H9 (cell line): ENCODE data around the gene LRPPRC. TPM values are rescaled to one million over a fixed set of nuclear protein-coding genes. Genes with fewer than 3 reads are reported as not detected.

Source experiments
- DNase-seq: peaks from one replicate; pipeline ENCODE4 v3.0.0-alpha.2; 2017
- H2AFZ ChIP-seq: one replicate; pipeline ENCODE4 v1.6.1; 2013; ENCODE audit warnings: mild to moderate bottlenecking, low read length, control low read depth, moderate library complexity
- H2AK5ac ChIP-seq: 2 replicates; pipeline ENCODE4 v1.6.1; 2013; ENCODE audit warnings: low read length, control low read depth, mixed read lengths; ENCODE audit not compliant: insufficient read length
- H2BK120ac ChIP-seq: one replicate; pipeline ENCODE4 v1.6.1; 2013; ENCODE audit warnings: low read depth, mild to moderate bottlenecking, low read length, control low read depth, inconsistent platforms; ENCODE audit not compliant: poor library complexity, severe bottlenecking
- H2BK12ac ChIP-seq: 2 replicates; pipeline ENCODE4 v1.6.1; 2013; ENCODE audit warnings: low read length, control low read depth, mixed read lengths, low read depth; ENCODE audit not compliant: insufficient read length
- H2BK15ac ChIP-seq: 2 replicates; pipeline ENCODE4 v1.6.1; 2013; ENCODE audit warnings: low read depth, low read length, control low read depth
- H2BK20ac ChIP-seq: one replicate; pipeline ENCODE4 v1.6.1; 2013; ENCODE audit warnings: low read depth, mild to moderate bottlenecking, low read length, control low read depth, inconsistent platforms; ENCODE audit not compliant: poor library complexity, severe bottlenecking
- H2BK5ac ChIP-seq: 2 replicates; pipeline ENCODE4 v1.6.1; 2013; ENCODE audit warnings: low read length, control low read depth, mixed read lengths; ENCODE audit not compliant: insufficient read length
- H3K14ac ChIP-seq: 2 replicates; pipeline ENCODE4 v1.6.1; 2013; ENCODE audit warnings: low read length, control low read depth; ENCODE audit not compliant: insufficient read depth
- H3K18ac ChIP-seq: 2 replicates; pipeline ENCODE4 v1.6.1; 2013; ENCODE audit warnings: low read depth, mild to moderate bottlenecking, mixed read lengths, low read length, control low read depth; ENCODE audit not compliant: insufficient read length
- H3K23ac ChIP-seq: 2 replicates; pipeline ENCODE4 v1.6.1; 2013; ENCODE audit warnings: low read length, control low read depth, mixed read lengths, low read depth; ENCODE audit not compliant: insufficient read length
- H3K23me2 ChIP-seq: 2 replicates; pipeline ENCODE4 v1.6.1; 2013; ENCODE audit warnings: low read depth, mild to moderate bottlenecking, mixed read lengths, low read length, control low read depth; ENCODE audit not compliant: insufficient read length, poor library complexity, severe bottlenecking
- H3K27ac ChIP-seq: 2 replicates; pipeline ENCODE4 v1.5.1; 2013; ENCODE audit warnings: low read length, control low read depth, mixed read lengths, low read depth; ENCODE audit not compliant: insufficient read length
- H3K27me3 ChIP-seq: 2 replicates; pipeline ENCODE4 v1.6.1; 2013; ENCODE audit warnings: low read length, control low read depth, inconsistent platforms; ENCODE audit not compliant: insufficient read depth
- H3K4ac ChIP-seq: 2 replicates; pipeline ENCODE4 v1.6.1; 2013; ENCODE audit warnings: low read depth, mild to moderate bottlenecking, control low read depth, inconsistent platforms, low read length, moderate library complexity
- H3K4me1 ChIP-seq: 2 replicates; pipeline ENCODE4 v1.6.1; 2013; ENCODE audit warnings: low read length, control low read depth, inconsistent platforms; ENCODE audit not compliant: insufficient read depth
- H3K4me2 ChIP-seq: 2 replicates; pipeline ENCODE4 v1.6.1; 2013; ENCODE audit warnings: low read length, control low read depth, mixed read lengths; ENCODE audit not compliant: insufficient read length, insufficient read depth
- H3K56ac ChIP-seq: 2 replicates; pipeline ENCODE4 v1.6.1; 2013; ENCODE audit warnings: low read depth, mild to moderate bottlenecking, mixed read lengths, low read length, control low read depth; ENCODE audit not compliant: insufficient read length
- H3K79me1 ChIP-seq: 2 replicates; pipeline ENCODE4 v1.6.1; 2013; ENCODE audit warnings: low read depth, mild to moderate bottlenecking, moderate library complexity, low read length, control low read depth, inconsistent platforms; ENCODE audit not compliant: insufficient read depth, poor library complexity, severe bottlenecking
- H3K79me2 ChIP-seq: 2 replicates; pipeline ENCODE4 v1.6.1; 2013; ENCODE audit warnings: low read length, control low read depth, inconsistent platforms; ENCODE audit not compliant: insufficient read depth
- H3K9ac ChIP-seq: 2 replicates; pipeline ENCODE4 v1.6.1; 2013; ENCODE audit warnings: low read length, control low read depth, mixed read lengths; ENCODE audit not compliant: insufficient read length; ENCODE audit errors: extremely low read depth
- H3K9me3 ChIP-seq: one replicate; pipeline ENCODE4 v1.6.1; 2013; ENCODE audit warnings: low read depth, low read length, inconsistent platforms; ENCODE audit not compliant: control insufficient read depth
- H3T11ph ChIP-seq: one replicate; pipeline ENCODE4 v1.6.1; 2013; ENCODE audit warnings: mild to moderate bottlenecking, low read length, control low read depth, inconsistent platforms
- H4K20me1 ChIP-seq: one replicate; pipeline ENCODE4 v1.6.1; 2013; ENCODE audit not compliant: control insufficient read depth, insufficient read length, insufficient read depth
- H4K5ac ChIP-seq: 2 replicates; pipeline ENCODE4 v1.6.1; 2013; ENCODE audit warnings: low read depth, mild to moderate bottlenecking, mixed read lengths, low read length, control low read depth; ENCODE audit not compliant: insufficient read length
- H4K8ac ChIP-seq: replicated peaks from 2 replicates; pipeline ENCODE4 v1.6.1; 2013; ENCODE audit warnings: low read length, control low read depth, mixed read lengths, low read depth; ENCODE audit not compliant: insufficient read length
- H4K91ac ChIP-seq: 2 replicates; pipeline ENCODE4 v1.6.1; 2013; ENCODE audit warnings: low read depth, mild to moderate bottlenecking, moderate library complexity, mixed read lengths, low read length, control low read depth; ENCODE audit not compliant: insufficient read length
- H3K27ac Mint-ChIP-seq, 3 experiments: 2 replicates in 2 of 3; 3 replicates in 1 of 3; pipeline ENCODE4 v1.8.0; 2020 to 2021; ENCODE audit warnings: mixed read lengths in 3 of 3, mild to moderate bottlenecking in 1 of 3, moderate library complexity in 1 of 3
- H3K27me3 Mint-ChIP-seq: 2 replicates; pipeline ENCODE4 v1.8.0; 2021; ENCODE audit warnings: low read depth, mild to moderate bottlenecking, moderate library complexity, mixed read lengths
- H3K36me3 Mint-ChIP-seq, 3 experiments: 2 replicates in 2 of 3; 3 replicates in 1 of 3; pipeline ENCODE4 v1.8.0; 2020 to 2021; ENCODE audit warnings: low read depth in 3 of 3, mixed read lengths in 3 of 3; ENCODE audit not compliant: insufficient read depth in 1 of 3
- H3K4me1 Mint-ChIP-seq, 2 experiments: 2 replicates each; pipeline ENCODE4 v1.8.0; 2020; ENCODE audit warnings: mixed read lengths in 2 of 2
- H3K4me3 Mint-ChIP-seq, 2 experiments: 2 replicates in 1 of 2; 3 replicates in 1 of 2; pipeline ENCODE4 v1.8.0; 2020 to 2021; ENCODE audit warnings: mild to moderate bottlenecking in 2 of 2, mixed read lengths in 2 of 2, moderate library complexity in 1 of 2
- H3K9me3 Mint-ChIP-seq, 2 experiments: 2 replicates in 1 of 2; 3 replicates in 1 of 2; pipeline ENCODE4 v1.8.0; 2020; ENCODE audit warnings: mild to moderate bottlenecking in 2 of 2, mixed read lengths in 2 of 2, moderate library complexity in 1 of 2
- WGBS: extraction: QIAGEN DNeasy Blood & Tissue Kit; methylation state at CpG from one replicate; pipeline ENCODE4 v1.1.7; 2013; ENCODE audit warnings: missing lambda C conversion rate, low lambda C conversion rate, mixed read lengths; ENCODE audit not compliant: insufficient read length; ENCODE audit errors: extremely low coverage; 5-methylcytosine and 5-hydroxymethylcytosine counted together
- total RNA-seq: library from RNA; stranded (reverse); gene quantifications from 2 replicates; pipeline ENCODE4 v1.2.1, GENCODE V29; 2021
- TF ChIP-seq, protein P1 (sequence below): fragments of 200-600 bp; sonication (generic); conservative IDR thresholded peaks from 3 replicates; pipeline ENCODE4 v1.8.0; 2021; ENCODE audit warnings: antibody characterized with exemption, mild to moderate bottlenecking

LRPPRC gene
- total RNA-seq, 1 experiment from 2014 or later = 182 TPM

DNA sequence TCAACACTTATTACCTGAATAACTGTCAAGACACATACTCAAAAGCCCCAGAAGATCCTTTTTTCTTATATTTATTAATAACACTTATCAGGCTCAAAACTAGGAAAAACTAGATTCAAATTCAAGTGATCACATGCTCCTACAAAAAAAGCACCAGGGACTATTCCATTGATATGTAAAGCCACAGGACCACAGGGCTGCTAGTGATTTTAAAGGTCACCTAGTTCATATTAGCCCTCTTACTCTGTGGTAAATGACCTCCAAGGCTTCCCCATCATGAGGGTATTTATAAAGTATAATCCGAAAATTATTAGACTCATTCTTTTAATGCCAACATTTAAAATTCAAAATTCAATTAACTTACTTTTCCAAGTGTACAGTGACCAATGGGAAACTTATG is 52.5 kb downstream of the LRPPRC start:
- H2BK20ac ChIP-seq = no peak overlapping the region
- H3T11ph ChIP-seq = no peak overlapping the region
- Mint-ChIP-seq H3K4me3 (no peak overlapping the region; a peak in 1 of 5 replicates), H3K27ac (peak overlapping the region in 1 of 3 experiments; percentile 83; a peak in 2 of 7 replicates), H3K27me3 (no peaks in the 10 kb centered on the region), H3K36me3 (peaks cover 29 to 84% (median 74%) of the 10 kb centered on the region in 3 experiments; a peak in 6 of 7 replicates), H3K4me1 (peaks cover 30 to 43% of the 10 kb centered on the region in 2 experiments), H3K9me3 (no peaks in the 10 kb centered on the region)
- no peak overlapping the region for H2AK5ac ChIP-seq
- H3K23ac ChIP-seq = no peak overlapping the region
- peak overlapping the region; percentile 68 for H3K27ac ChIP-seq
- H3K18ac ChIP-seq = no peak overlapping the region
- TF ChIP-seq, protein P1, sequence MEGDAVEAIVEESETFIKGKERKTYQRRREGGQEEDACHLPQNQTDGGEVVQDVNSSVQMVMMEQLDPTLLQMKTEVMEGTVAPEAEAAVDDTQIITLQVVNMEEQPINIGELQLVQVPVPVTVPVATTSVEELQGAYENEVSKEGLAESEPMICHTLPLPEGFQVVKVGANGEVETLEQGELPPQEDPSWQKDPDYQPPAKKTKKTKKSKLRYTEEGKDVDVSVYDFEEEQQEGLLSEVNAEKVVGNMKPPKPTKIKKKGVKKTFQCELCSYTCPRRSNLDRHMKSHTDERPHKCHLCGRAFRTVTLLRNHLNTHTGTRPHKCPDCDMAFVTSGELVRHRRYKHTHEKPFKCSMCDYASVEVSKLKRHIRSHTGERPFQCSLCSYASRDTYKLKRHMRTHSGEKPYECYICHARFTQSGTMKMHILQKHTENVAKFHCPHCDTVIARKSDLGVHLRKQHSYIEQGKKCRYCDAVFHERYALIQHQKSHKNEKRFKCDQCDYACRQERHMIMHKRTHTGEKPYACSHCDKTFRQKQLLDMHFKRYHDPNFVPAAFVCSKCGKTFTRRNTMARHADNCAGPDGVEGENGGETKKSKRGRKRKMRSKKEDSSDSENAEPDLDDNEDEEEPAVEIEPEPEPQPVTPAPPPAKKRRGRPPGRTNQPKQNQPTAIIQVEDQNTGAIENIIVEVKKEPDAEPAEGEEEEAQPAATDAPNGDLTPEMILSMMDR = no peak
- no peak overlapping the region for H2BK15ac ChIP-seq
- peak overlapping the region; percentile 37 for H3K4me2 ChIP-seq
- H3K27me3 ChIP-seq = no peaks in the 10 kb centered on the region
- H3K4me1 ChIP-seq = peaks cover 5% of the 10 kb centered on the region
- no peaks in the 10 kb centered on the region for H3K9me3 ChIP-seq
- no peak overlapping the region for H4K5ac ChIP-seq
- no peak overlapping the region for H4K91ac ChIP-seq
- H3K9ac ChIP-seq = no peak overlapping the region
- H3K79me2 ChIP-seq = 0 out of 2 replicates have a peak, but pooled peaks cover 2% of the 10 kb centered on the region
- no peak overlapping the region for H2BK120ac ChIP-seq
- H2BK12ac ChIP-seq = no peak overlapping the region
- no peaks in the 10 kb centered on the region for H3K23me2 ChIP-seq
- no peak overlapping the region for H4K8ac ChIP-seq
- 100% methylated on average over 1 of the region's 1 CpG for WGBS
- H3K4ac ChIP-seq = no peak overlapping the region
- H2BK5ac ChIP-seq = no peak overlapping the region
- no peaks in the 10 kb centered on the region for H4K20me1 ChIP-seq
- no peak overlapping the region for H3K14ac ChIP-seq
- no peak overlapping the region for H3K56ac ChIP-seq
- no peak for DNase-seq
- H3K79me1 ChIP-seq = no peaks in the 10 kb centered on the region
- H2AFZ ChIP-seq = no peak overlapping the region
